ENCODE results near the gene SELPLG.
A peak's percentile ranks its signal among the peaks of the same experiment; 100 is the strongest.
"Not testable (repeated sequence)": the region's sequence is repeated elsewhere in the genome, so short reads cannot be mapped to it uniquely, and the experiment has no call there.

SELPLG gene

GRCh38 chr12:108585864-108586263 lies 47.8 kb downstream of the SELPLG start:
- no peak for DNase-seq

GRCh38 chr12:108584456-108585065 lies 49.1 kb downstream of the SELPLG start:
- no peak for DNase-seq

GRCh38 chr12:108583991-108584390 lies 49.7 kb downstream of the SELPLG start:
- DNase-seq: peak in 2 of 3 experiments; percentile 62 to 80

GRCh38 chr12:108582978-108583770 lies 50.5 kb downstream of the SELPLG start:
- DNase-seq: peak in 1 of 3 experiments; percentile 41

- DNase-seq: no peak
Measured at GRCh38 chr12:108582509-108582908, 51.2 kb downstream of the SELPLG start.

GRCh38 chr12:108581311-108582227 lies 52.1 kb downstream of the SELPLG start:
- no peak for DNase-seq

GRCh38 chr12:108580531-108580930 lies 53.2 kb downstream of the SELPLG start:
- DNase-seq: no peak

GRCh38 chr12:108578813-108579212 lies 54.9 kb downstream of the SELPLG start:
- DNase-seq: no peak

- no peak for DNase-seq
Measured at GRCh38 chr12:108578264-108578663, 55.4 kb downstream of the SELPLG start.

- no peak for DNase-seq
Measured at GRCh38 chr12:108577458-108577857, 56.2 kb downstream of the SELPLG start.

- DNase-seq: no peak
Measured at GRCh38 chr12:108576660-108577234, 56.9 kb downstream of the SELPLG start.

- no peak for DNase-seq
Measured at GRCh38 chr12:108575199-108575912, 58.3 kb downstream of the SELPLG start.

- not testable (repeated sequence) for DNase-seq
Measured at GRCh38 chr12:108574276-108574675, 59.4 kb downstream of the SELPLG start.

- no peak for DNase-seq
Measured at GRCh38 chr12:108573317-108573716, 60.4 kb downstream of the SELPLG start.

GRCh38 chr12:108572166-108572790 lies 61.4 kb downstream of the SELPLG start:
- no peak for DNase-seq
